ENCODE results near the gene SNAI1.

The SNAI1 gene

DNA sequence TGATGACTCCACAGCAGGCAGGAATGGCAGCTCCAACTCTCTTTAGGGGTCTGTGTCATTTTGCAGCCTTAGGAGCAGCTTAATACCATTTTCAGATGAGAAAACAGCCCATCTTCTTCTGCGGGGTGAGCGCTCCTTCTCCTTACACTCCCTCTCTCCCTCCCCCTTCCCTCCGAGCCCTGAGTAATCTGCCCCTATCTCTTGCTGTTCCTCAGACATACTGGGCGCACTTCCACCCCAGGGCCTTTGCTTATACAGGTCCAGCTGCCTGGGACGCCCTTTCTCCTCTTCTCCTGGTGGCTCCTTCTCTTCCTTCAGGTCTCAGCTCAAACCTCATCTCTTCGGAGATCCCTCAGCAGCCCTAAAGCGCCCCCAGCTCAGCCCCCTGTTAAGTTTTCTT is 54.8 kb downstream of the SNAI1 start:
- no peak for DNase-seq (ENCODE audit: low spot score)

DNA sequence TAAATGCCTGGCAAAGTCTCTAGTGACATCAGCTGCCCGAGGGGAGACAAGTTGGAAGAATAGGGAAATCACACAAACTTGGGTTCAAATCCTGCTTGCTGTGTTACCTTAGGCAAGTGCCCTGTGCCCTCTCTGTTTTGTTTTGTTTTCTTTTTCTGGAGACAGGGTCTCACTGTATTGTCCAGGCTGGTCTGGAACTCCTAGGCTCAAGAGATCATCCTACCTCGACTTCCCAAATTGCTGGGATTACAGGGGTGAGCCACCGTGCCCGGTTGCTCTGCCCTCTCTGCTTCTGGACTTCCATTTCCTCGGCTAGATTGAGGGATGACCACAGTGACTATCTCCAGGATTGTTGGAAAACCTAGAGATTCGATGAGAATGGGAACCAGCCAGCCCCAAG is 55.4 kb downstream of the SNAI1 start:
- no peak for DNase-seq (ENCODE audit: low spot score)
